Measurements from ENCODE around the gene ZFPM1. TPM values are rescaled to one million over a fixed set of nuclear protein-coding genes. Genes with fewer than 3 reads are reported as not detected.

The ZFPM1 gene
- polyA plus RNA-seq, 2 donors, result 0.98 to 2.6 TPM

- H3K27me3 ChIP-seq (ENCODE audit: control insufficient read depth in 1 of 2, insufficient read depth in 2 of 2, low read length in 2 of 2), result no peaks in the 10 kb centered on the region
- WGBS, 2 donors, result 84 to 85% methylated on average over 17 of the region's 17 CpGs
- no peaks in the 10 kb centered on the region for H3K36me3 ChIP-seq (ENCODE audit: control insufficient read depth in 2 of 2, insufficient read depth in 2 of 2, low read length in 1 of 2)
- peaks cover 0 to 6% of the 10 kb centered on the region in 2 donors for H3K4me1 ChIP-seq (ENCODE audit: control insufficient read depth in 2 of 2, insufficient read depth in 2 of 2, low read length in 1 of 2)
- no peak overlapping the region for H3K4me3 ChIP-seq (ENCODE audit: low read depth in 1 of 2, low read length in 2 of 2)
- no peak overlapping the region for H3K27ac ChIP-seq (ENCODE audit: low read depth in 2 of 2, low read length in 1 of 2)
- H3K9me3 ChIP-seq (ENCODE audit: control insufficient read depth in 2 of 2, insufficient read depth in 1 of 2, low read depth in 1 of 2, low read length in 1 of 2), result no peaks in the 10 kb centered on the region
These were observed 14.1 kb upstream of the ZFPM1 start for GRCh38 chr16:88439016-88439415.

GRCh38 chr16:88439706-88440105 lies 13.4 kb upstream of the ZFPM1 start:
- Histone ChIP-seq H3K9me3 (ENCODE audit: control insufficient read depth in 2 of 2, insufficient read depth in 1 of 2, low read depth in 1 of 2, low read length in 1 of 2) (no peaks in the 10 kb centered on the region), H3K27me3 (ENCODE audit: control insufficient read depth in 1 of 2, insufficient read depth in 2 of 2, low read length in 2 of 2) (no peaks in the 10 kb centered on the region), H3K27ac (ENCODE audit: low read depth in 2 of 2, low read length in 1 of 2) (no peak overlapping the region), H3K4me1 (ENCODE audit: control insufficient read depth in 2 of 2, insufficient read depth in 2 of 2, low read length in 1 of 2) (peaks cover 0 to 6% of the 10 kb centered on the region in 2 donors), H3K36me3 (ENCODE audit: control insufficient read depth in 2 of 2, insufficient read depth in 2 of 2, low read length in 1 of 2) (no peaks in the 10 kb centered on the region), H3K4me3 (ENCODE audit: low read depth in 1 of 2, low read length in 2 of 2) (no peak overlapping the region)
- 80 to 81% methylated on average over 12 of the region's 12 CpGs for WGBS, 2 donors

GRCh38 chr16:88440111-88440510 lies 13.0 kb upstream of the ZFPM1 start:
- H3K36me3 ChIP-seq (ENCODE audit: control insufficient read depth in 2 of 2, insufficient read depth in 2 of 2, low read length in 1 of 2), result no peaks in the 10 kb centered on the region
- H3K27ac ChIP-seq (ENCODE audit: low read depth in 2 of 2, low read length in 1 of 2), result no peak overlapping the region
- peaks cover 0 to 6% of the 10 kb centered on the region in 2 donors for H3K4me1 ChIP-seq (ENCODE audit: control insufficient read depth in 2 of 2, insufficient read depth in 2 of 2, low read length in 1 of 2)
- 83 to 84% methylated on average over 14 of the region's 14 CpGs for WGBS, 2 donors
- H3K27me3 ChIP-seq (ENCODE audit: control insufficient read depth in 1 of 2, insufficient read depth in 2 of 2, low read length in 2 of 2), result no peaks in the 10 kb centered on the region
- H3K9me3 ChIP-seq (ENCODE audit: control insufficient read depth in 2 of 2, insufficient read depth in 1 of 2, low read depth in 1 of 2, low read length in 1 of 2), result no peaks in the 10 kb centered on the region
- H3K4me3 ChIP-seq (ENCODE audit: low read depth in 1 of 2, low read length in 2 of 2), result no peak overlapping the region

GRCh38 chr16:88440686-88441405 lies 12.2 kb upstream of the ZFPM1 start:
- Histone ChIP-seq H3K9me3 (ENCODE audit: control insufficient read depth in 2 of 2, insufficient read depth in 1 of 2, low read depth in 1 of 2, low read length in 1 of 2) (no peaks in the 10 kb centered on the region), H3K36me3 (ENCODE audit: control insufficient read depth in 2 of 2, insufficient read depth in 2 of 2, low read length in 1 of 2) (no peaks in the 10 kb centered on the region), H3K4me3 (ENCODE audit: low read depth in 1 of 2, low read length in 2 of 2) (no peak overlapping the region), H3K27me3 (ENCODE audit: control insufficient read depth in 1 of 2, insufficient read depth in 2 of 2, low read length in 2 of 2) (no peaks in the 10 kb centered on the region), H3K4me1 (ENCODE audit: control insufficient read depth in 2 of 2, insufficient read depth in 2 of 2, low read length in 1 of 2) (peaks cover 0 to 6% of the 10 kb centered on the region in 2 donors), H3K27ac (ENCODE audit: low read depth in 2 of 2, low read length in 1 of 2) (no peak overlapping the region)
- WGBS, 2 donors, result 70 to 79% methylated on average over 22 to 24 of the region's 24 CpGs

- H3K9me3 ChIP-seq (ENCODE audit: control insufficient read depth in 2 of 2, insufficient read depth in 1 of 2, low read depth in 1 of 2, low read length in 1 of 2), result no peaks in the 10 kb centered on the region
- 77 to 86% methylated on average over 14 of the region's 14 CpGs for WGBS, 2 donors
- no peak overlapping the region for H3K27ac ChIP-seq (ENCODE audit: low read depth in 2 of 2, low read length in 1 of 2)
- H3K4me3 ChIP-seq (ENCODE audit: low read depth in 1 of 2, low read length in 2 of 2), result no peak overlapping the region
- H3K27me3 ChIP-seq (ENCODE audit: control insufficient read depth in 1 of 2, insufficient read depth in 2 of 2, low read length in 2 of 2), result no peaks in the 10 kb centered on the region
- H3K4me1 ChIP-seq (ENCODE audit: control insufficient read depth in 2 of 2, insufficient read depth in 2 of 2, low read length in 1 of 2), result peaks cover 0 to 6% of the 10 kb centered on the region in 2 donors
- no peaks in the 10 kb centered on the region for H3K36me3 ChIP-seq (ENCODE audit: control insufficient read depth in 2 of 2, insufficient read depth in 2 of 2, low read length in 1 of 2)
These were observed 11.6 kb upstream of the ZFPM1 start for GRCh38 chr16:88441460-88441859.

DNA sequence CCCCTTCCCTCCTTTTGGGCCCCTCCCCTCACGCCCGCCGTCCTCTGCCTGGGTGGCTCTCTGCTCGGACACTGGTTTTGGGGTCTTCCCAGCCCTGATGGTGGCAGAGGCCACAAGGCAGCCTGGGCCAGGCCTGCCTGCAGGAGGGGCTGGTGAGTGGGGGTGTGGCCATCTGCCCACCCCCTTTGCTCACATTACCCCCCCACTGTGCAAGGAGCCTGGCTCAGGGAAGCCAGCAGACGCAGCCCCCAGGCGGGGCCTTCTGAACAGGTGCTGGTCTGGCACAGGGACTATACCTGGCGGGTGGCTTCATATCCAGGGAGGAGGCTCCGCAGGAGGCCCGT lies 10.7 kb upstream of the ZFPM1 start:
- no peak overlapping the region for H3K4me3 ChIP-seq (ENCODE audit: low read depth in 1 of 2, low read length in 2 of 2)
- H3K36me3 ChIP-seq (ENCODE audit: control insufficient read depth in 2 of 2, insufficient read depth in 2 of 2, low read length in 1 of 2), result no peaks in the 10 kb centered on the region
- H3K4me1 ChIP-seq (ENCODE audit: control insufficient read depth in 2 of 2, insufficient read depth in 2 of 2, low read length in 1 of 2), result peaks cover 0 to 6% of the 10 kb centered on the region in 2 donors
- H3K9me3 ChIP-seq (ENCODE audit: control insufficient read depth in 2 of 2, insufficient read depth in 1 of 2, low read depth in 1 of 2, low read length in 1 of 2), result no peaks in the 10 kb centered on the region
- WGBS, 2 donors, result 68 to 77% methylated on average over 9 of the region's 9 CpGs
- H3K27ac ChIP-seq (ENCODE audit: low read depth in 2 of 2, low read length in 1 of 2), result no peak overlapping the region
- H3K27me3 ChIP-seq (ENCODE audit: control insufficient read depth in 1 of 2, insufficient read depth in 2 of 2, low read length in 2 of 2), result no peaks in the 10 kb centered on the region

DNA sequence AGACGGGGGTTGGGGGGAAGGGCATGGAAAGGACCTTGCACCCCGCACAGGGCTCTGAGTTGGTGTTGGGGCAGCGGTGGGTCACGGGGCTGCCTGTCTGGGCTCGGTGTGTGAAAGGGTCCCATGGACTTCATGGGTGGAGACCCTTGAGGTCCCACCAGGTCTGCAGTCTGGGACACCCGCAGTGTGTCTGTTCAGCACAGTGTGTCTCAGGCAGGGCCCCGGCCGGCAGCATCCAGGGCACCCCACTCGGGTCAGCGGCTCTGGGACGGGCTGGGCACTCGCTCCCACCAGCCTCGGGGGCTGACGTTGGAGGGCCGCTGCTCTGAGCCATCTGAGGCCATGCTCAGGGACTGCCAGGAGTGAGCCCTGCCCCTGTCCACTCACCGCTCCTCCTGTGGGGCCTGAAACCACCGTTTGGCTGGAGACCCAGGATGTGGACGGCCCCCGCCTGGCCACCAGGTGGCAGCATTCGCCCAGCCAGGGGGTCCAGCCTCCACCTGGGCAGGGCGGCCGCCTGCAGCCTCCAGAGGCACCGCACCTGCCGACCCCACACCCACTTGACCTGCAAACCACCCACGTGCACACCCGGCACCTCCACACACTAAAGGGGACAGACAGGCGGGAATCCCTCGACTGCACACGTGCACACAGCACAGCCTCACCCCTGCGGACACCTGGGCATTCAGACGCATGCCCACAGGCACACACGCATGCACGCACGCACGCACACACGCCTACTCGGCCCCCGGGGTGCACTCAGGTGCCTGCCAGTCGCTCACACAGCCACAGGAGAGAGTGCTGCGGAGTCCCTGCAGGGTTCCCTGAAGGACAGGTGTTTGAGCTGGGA lies 10.1 kb upstream of the ZFPM1 start:
- Histone ChIP-seq H3K4me1 (ENCODE audit: control insufficient read depth in 2 of 2, insufficient read depth in 2 of 2, low read length in 1 of 2) (peaks cover 0 to 3% of the 10 kb centered on the region in 2 donors), H3K27me3 (ENCODE audit: control insufficient read depth in 1 of 2, insufficient read depth in 2 of 2, low read length in 2 of 2) (no peaks in the 10 kb centered on the region), H3K4me3 (ENCODE audit: low read depth in 1 of 2, low read length in 2 of 2) (no peak overlapping the region), H3K36me3 (ENCODE audit: control insufficient read depth in 2 of 2, insufficient read depth in 2 of 2, low read length in 1 of 2) (no peaks in the 10 kb centered on the region), H3K9me3 (ENCODE audit: control insufficient read depth in 2 of 2, insufficient read depth in 1 of 2, low read depth in 1 of 2, low read length in 1 of 2) (no peaks in the 10 kb centered on the region), H3K27ac (ENCODE audit: low read depth in 2 of 2, low read length in 1 of 2) (no peak overlapping the region)
- 24% methylated on average over 39 to 40 of the region's 40 CpGs for WGBS, 2 donors

- no peak overlapping the region for H3K27ac ChIP-seq (ENCODE audit: low read depth in 2 of 2, low read length in 1 of 2)
- no peaks in the 10 kb centered on the region for H3K9me3 ChIP-seq (ENCODE audit: control insufficient read depth in 2 of 2, insufficient read depth in 1 of 2, low read depth in 1 of 2, low read length in 1 of 2)
- 72 to 76% methylated on average over 31 to 32 of the region's 32 CpGs for WGBS, 2 donors
- no peaks in the 10 kb centered on the region for H3K27me3 ChIP-seq (ENCODE audit: control insufficient read depth in 1 of 2, insufficient read depth in 2 of 2, low read length in 2 of 2)
- no peak overlapping the region for H3K4me3 ChIP-seq (ENCODE audit: low read depth in 1 of 2, low read length in 2 of 2)
- H3K4me1 ChIP-seq (ENCODE audit: control insufficient read depth in 2 of 2, insufficient read depth in 2 of 2, low read length in 1 of 2), result peaks cover 0 to 3% of the 10 kb centered on the region in 2 donors
- no peaks in the 10 kb centered on the region for H3K36me3 ChIP-seq (ENCODE audit: control insufficient read depth in 2 of 2, insufficient read depth in 2 of 2, low read length in 1 of 2)
These were observed 8.1 kb upstream of the ZFPM1 start for GRCh38 chr16:88444826-88445582.

GRCh38 chr16:88445583-88445960 lies 7.5 kb upstream of the ZFPM1 start:
- no peaks in the 10 kb centered on the region for H3K27me3 ChIP-seq (ENCODE audit: control insufficient read depth in 1 of 2, insufficient read depth in 2 of 2, low read length in 2 of 2)
- no peak overlapping the region for H3K4me3 ChIP-seq (ENCODE audit: low read depth in 1 of 2, low read length in 2 of 2)
- 81 to 83% methylated on average over 25 of the region's 25 CpGs for WGBS, 2 donors
- H3K9me3 ChIP-seq (ENCODE audit: control insufficient read depth in 2 of 2, insufficient read depth in 1 of 2, low read depth in 1 of 2, low read length in 1 of 2), result no peaks in the 10 kb centered on the region
- no peaks in the 10 kb centered on the region for H3K36me3 ChIP-seq (ENCODE audit: control insufficient read depth in 2 of 2, insufficient read depth in 2 of 2, low read length in 1 of 2)
- H3K4me1 ChIP-seq (ENCODE audit: control insufficient read depth in 2 of 2, insufficient read depth in 2 of 2, low read length in 1 of 2), result peaks cover 0 to 3% of the 10 kb centered on the region in 2 donors
- H3K27ac ChIP-seq (ENCODE audit: low read depth in 2 of 2, low read length in 1 of 2), result no peak overlapping the region

Measured in esophagus (tissue), 2 donors.